ENCODE data around the gene CDC42BPB.

DNA sequence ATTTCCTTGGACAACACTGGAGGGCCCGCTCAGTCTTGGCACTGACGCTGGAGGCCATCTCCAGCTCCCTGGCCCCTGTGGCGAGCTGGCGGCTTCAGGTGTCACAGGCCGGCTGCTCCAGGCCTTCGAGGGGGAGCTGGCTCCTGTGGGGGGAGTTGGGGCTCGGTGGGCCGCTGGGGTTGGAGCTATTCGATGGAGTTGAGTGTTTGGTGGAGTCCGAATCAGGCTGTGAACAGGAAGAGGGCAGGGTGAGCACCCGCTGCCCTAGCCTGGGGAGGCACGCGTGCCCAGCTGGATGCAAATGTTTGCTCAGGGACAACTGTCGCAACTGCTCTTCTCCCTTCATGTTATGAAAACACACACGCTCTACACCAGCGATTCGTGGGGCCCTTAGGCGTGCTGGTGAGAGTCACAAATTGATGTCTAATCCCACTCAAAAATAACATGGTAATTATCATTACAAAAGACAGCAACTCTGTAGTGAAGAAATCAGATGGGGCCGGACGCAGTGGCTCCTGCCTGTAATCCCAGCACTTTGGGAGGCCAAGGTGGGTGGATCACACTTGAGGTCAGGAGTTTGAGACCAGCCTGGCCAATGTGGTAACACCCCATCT is 123.6 kb downstream of the CDC42BPB start:
- TF ChIP-seq SUZ12 (IDR thresholded peaks at IDR 0.05; ENCODE audit: extremely low read depth, insufficient read depth, insufficient read length) (no peak), ZNF274 (IDR thresholded peaks at IDR 0.05; ENCODE audit: low read depth, low read length) (no peak)

Measured in NT2/D1 (cell line).